Fibroblast of the aortic adventitia (primary cell): Measurements from ENCODE around the gene VN1R4. TPM values are rescaled to one million over a fixed set of nuclear protein-coding genes. Genes with fewer than 3 reads are reported as not detected.
"Not testable (repeated sequence)": the region's sequence is repeated elsewhere in the genome, so short reads cannot be mapped to it uniquely, and the experiment has no call there.

Experiments used
- DNase-seq: peaks from one replicate; pipeline ENCODE4 v3.0.0-alpha.2; 2010; ENCODE audit warnings: low read depth
- H3K4me3 ChIP-seq: 2 replicates; pipeline ENCODE4 v1.5.1; 2011; ENCODE audit warnings: low read depth, mild to moderate bottlenecking, control low read depth, low read length, moderate library complexity
- total RNA-seq: library from RNA; depleted of rRNA; stranded (reverse); fragments of >200 nt; gene quantifications from 2 replicates; pipeline ENCODE4 v1.2.3, GENCODE V29; 2012; ENCODE audit warnings: low replicate concordance
- TF ChIP-seq, protein P1 (sequence below): IDR thresholded peaks from 2 replicates; pipeline ENCODE4 v1.5.1; 2011; ENCODE audit warnings: mild to moderate bottlenecking, low read length, control low read depth, inconsistent platforms; ENCODE audit not compliant: insufficient read depth

The VN1R4 gene, protein sequence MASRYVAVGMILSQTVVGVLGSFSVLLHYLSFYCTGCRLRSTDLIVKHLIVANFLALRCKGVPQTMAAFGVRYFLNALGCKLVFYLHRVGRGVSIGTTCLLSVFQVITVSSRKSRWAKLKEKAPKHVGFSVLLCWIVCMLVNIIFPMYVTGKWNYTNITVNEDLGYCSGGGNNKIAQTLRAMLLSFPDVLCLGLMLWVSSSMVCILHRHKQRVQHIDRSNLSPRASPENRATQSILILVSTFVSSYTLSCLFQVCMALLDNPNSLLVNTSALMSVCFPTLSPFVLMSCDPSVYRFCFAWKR
- not detected in 2 replicates for total RNA-seq

DNA sequence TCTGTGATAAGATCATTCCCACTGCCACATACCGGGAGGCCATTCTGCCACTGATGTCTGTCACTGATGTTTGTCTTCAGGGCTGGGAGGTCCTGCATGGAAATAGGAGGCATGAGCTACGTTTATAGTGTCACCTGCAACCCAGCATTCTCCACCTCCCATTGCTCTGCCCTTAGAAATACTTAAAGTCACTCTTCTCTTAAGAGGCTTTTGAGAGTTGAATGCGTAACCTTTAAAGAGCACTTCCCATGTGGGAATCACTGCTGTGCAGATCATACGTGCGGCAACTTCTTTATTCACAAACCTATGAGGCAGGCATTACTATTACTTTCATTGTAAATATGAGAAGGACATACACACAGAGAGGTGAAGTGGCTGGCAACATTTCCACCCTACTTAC lies at the start of gene VN1R4:
Gene VN1R4 (minus strand): TSS at position 101 of the 400 bp plus-strand sequence. CDS start 58 bp downstream, at position 43.
- not testable (repeated sequence) for DNase-seq, H3K4me3 ChIP-seq

DNA sequence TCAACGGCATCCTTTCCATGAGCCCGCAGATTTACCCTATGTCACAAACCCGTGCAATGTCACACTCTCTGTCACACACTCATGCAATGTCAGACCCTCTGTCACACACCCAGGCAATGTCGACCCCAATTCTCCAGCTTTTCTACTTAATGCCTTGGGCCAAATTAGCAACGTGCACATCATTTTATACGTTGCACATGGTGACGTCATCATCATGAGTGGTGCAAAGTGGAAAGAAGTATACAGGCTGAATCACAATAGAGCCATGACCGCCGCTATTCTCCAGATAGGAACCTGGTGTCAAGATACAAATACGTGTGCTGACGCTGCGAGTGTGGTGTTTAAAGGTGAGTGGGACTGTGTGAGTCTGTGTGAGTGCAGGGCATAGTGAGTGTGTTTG lies 44.4 kb upstream of the VN1R4 start:
- H3K4me3 ChIP-seq = no peak overlapping the region
- TF ChIP-seq, protein P1, sequence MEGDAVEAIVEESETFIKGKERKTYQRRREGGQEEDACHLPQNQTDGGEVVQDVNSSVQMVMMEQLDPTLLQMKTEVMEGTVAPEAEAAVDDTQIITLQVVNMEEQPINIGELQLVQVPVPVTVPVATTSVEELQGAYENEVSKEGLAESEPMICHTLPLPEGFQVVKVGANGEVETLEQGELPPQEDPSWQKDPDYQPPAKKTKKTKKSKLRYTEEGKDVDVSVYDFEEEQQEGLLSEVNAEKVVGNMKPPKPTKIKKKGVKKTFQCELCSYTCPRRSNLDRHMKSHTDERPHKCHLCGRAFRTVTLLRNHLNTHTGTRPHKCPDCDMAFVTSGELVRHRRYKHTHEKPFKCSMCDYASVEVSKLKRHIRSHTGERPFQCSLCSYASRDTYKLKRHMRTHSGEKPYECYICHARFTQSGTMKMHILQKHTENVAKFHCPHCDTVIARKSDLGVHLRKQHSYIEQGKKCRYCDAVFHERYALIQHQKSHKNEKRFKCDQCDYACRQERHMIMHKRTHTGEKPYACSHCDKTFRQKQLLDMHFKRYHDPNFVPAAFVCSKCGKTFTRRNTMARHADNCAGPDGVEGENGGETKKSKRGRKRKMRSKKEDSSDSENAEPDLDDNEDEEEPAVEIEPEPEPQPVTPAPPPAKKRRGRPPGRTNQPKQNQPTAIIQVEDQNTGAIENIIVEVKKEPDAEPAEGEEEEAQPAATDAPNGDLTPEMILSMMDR = no peak
- no peak for DNase-seq

DNA sequence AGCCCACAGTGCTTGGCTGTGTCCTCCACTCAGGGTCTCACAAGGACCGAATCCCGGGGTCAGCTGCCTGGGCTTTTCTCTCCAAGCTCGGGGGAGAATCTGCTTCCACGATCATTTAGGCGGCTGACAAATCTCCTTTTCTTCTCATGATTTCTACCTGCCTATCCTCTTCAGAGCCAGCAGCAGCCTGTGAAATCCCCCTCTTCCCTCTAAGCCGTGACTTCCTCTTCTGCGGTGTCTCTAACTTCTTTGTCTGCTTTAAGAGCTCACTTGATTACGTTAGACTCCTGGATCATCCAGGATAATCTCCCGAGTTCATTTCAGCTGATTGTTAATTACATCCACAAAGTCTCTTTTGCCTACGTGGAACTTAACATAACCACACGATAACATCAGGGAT lies 43.5 kb upstream of the VN1R4 start:
- TF ChIP-seq, protein P1 = no peak
- no peak overlapping the region for H3K4me3 ChIP-seq
- no peak for DNase-seq

DNA sequence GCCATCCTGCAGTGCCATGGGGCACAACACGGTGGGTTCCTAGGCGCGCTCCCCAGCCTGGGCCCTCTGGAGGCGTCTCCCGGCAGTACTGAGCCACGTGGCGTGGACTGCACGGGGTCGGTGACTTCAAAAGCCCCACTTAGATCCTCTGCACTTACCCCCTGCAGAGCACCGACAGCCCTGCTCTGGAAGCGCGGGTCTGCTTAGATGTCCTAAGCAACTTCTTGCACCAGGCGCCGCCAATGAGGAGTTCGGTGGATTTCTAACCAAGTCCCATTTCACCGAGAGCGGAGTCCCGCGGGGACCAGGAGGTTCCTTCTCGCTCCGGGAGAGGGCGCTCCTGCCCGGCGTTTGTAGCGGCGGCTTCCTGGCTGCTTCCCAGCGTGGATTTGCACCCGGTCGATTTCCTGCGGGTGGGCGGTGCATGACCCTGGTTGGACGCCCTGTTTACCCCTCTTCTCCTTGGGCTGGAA lies 40.9 kb upstream of the VN1R4 start:
- no peak overlapping the region for H3K4me3 ChIP-seq
- DNase-seq = no peak
- TF ChIP-seq, protein P1 = peak; percentile 17

DNA sequence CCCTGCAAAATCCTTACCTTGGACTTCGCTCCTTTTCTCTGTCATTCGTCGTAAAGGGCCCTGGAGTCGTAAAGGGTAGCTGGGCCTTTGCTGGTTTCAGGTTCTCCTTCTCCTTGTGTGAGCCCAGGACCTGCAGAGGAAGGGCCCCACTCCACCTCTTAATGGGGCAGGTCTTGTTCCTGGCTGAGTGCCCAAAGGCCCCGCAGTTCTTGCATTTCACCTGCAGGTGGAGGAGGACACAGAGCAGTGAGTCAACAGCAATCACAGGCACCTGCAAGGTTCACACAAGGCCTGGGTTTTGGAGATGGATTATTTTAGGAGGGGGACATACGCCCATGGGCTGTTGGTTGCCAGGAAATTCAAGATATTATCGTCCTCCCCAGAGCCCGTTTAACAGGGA lies 33.8 kb upstream of the VN1R4 start:
- H3K4me3 ChIP-seq, DNase-seq: not testable (repeated sequence)

DNA sequence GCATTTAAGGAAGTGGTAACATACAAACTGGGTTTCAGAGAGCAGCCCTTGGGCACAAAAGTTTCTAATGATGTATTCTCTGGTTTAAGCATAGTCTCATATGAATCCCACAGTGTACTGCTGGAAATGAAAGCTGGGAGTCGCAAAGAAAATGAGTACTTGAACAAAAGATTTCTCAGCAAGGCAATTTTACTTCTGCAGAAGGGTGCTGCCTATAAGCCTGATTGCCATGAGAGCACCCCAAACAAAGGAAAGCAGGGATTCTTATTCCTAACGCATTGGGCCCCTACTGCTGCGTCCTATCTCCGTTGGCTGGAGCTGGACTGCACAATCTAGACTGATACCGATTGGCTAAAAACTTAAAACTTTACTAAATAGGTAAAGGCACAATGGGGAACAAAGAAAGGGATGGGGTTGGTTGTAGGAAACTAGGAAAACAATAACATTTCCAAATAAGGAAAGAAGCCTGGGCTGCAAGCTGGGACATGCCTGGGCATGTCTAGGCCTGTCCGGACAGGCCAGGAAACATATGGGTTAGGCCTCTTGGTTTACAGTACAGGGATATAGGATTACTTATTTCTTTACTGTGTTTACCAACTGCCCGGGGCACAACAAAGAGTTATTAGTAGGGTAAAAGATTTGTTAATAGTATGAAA lies 27.4 kb upstream of the VN1R4 start:
- TF ChIP-seq, protein P1 = no peak
- no peak overlapping the region for H3K4me3 ChIP-seq
- DNase-seq = no peak

DNA sequence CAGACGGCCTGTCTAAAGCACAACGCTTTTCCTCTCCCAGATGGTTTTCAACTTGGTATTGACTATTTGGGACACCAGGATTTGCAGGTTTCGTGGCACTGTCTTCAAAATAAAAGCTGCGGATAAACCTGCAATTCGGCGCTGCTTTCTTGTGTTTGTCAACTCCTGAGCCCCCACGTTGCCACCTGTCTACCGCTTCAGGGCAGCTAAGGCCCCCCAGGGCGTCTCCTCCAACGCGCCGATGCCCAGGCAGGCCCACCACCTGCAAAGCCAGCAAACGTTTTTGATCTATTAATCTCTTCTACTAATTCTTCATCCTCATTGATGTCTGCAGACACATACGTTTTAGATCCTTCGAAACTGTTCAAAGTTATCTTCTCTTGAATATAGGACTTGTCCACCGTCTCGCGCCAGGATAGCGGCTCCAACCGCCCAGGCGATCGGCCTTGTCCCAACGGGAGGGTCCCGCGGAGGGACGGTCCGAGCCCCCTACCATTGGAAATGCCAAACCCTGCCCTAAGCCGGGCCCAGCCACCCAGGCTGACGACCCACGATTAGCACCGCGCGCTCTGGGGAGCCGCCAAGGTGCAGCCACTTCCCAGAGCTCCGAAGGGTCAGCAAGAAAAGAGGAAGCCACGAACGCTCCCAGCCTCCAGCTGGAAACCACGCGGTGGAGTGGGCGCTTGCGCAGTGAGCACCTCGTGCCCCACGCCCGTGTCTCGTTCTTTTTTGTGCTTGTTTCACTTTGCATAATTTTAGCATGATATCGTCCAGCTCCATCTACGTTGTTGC lies 23.4 kb upstream of the VN1R4 start:
- no peak overlapping the region for H3K4me3 ChIP-seq
- DNase-seq = no peak
- TF ChIP-seq, protein P1 = no peak
